A204.1 (cell line): ENCODE results near the gene LDLR.
"Not testable (repeated sequence)": the region's sequence is repeated elsewhere in the genome, so short reads cannot be mapped to it uniquely, and the experiment has no call there.

Experiments used
- FAIRE-seq: peaks from 2 replicates; lab custom pipeline; 2012; peaks lifted over from hg19 to GRCh38; lab: Jason Lieb, UNC

Gene LDLR

GRCh38 chr19:11174336-11174735, 85.1 kb downstream of the LDLR start:
- no peak for FAIRE-seq

DNA sequence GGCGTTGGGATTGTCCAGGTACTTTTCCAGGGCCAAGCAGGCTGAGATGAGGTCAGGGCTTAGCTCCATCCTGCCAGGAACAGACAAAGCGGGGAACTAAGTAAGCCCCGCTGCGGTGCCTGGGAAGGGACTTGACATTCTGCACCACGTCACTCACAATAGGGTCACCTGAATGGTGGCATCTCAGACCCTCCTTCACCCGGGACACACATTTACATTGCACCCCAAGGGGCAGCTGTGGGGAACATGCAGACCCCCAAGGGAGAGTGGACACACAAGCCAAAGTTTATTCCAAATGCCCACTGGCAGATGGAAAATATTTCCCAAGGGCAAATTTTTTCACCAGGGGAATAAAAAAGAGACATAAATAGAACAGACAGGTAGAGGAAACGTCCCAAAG, 86.7 kb downstream of the LDLR start:
- FAIRE-seq, result no peak

- no peak for FAIRE-seq
Observed at GRCh38 chr19:11176466-11177193, 87.4 kb downstream of the LDLR start.

DNA sequence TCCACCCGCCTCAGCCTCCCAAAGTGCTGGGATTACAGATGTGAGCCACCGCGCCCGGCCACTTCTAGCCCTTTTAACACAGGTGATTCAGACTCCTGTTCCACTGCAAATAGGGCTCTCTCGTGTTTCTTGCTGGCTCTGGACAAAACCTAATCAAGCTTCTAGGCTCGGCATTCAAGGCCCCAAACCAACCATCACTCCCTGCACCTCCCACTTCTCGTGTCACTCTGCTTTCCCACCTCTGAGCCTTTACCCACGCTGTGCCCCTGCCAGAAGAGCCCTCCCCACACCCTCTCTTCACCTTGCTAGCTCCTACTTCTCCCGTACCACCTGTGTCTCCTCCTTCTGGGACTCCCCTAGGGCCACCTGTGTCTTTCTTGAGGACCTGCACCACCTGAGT, 88.3 kb downstream of the LDLR start:
- FAIRE-seq, result no peak

- not testable (repeated sequence) for FAIRE-seq
Observed at GRCh38 chr19:11179145-11179465, 89.8 kb downstream of the LDLR start.

DNA sequence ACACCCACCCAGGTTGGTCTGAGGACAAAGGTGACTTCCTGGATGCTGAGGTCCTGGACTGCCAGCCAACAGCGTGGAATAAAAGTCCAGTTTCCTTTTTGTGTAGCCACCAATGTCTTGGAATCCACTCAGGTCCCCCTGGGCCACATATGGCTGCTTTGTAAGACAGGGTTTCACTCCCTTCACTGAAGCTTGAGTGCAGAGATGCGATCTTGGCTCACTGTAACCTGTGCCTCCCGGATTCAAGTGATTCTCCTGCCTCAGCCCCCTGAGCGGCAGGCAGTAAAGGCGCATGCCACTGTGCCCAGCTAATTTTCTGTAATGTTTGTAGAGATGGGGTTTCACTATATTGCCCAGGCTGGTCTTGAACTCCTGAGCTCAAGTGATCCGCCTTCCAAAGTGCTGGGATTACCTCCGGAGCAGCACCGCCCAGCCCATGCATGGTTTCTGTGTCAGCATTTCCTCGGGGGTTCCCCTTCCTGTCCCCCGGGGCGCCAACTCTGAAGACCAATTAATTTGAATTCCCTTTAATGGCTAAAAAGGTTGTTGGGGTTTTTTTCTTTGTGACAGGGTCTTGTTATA, 90.5 kb downstream of the LDLR start:
- FAIRE-seq, result no peak

- FAIRE-seq, result no peak
Observed at GRCh38 chr19:11180346-11180745, 91.1 kb downstream of the LDLR start.

DNA sequence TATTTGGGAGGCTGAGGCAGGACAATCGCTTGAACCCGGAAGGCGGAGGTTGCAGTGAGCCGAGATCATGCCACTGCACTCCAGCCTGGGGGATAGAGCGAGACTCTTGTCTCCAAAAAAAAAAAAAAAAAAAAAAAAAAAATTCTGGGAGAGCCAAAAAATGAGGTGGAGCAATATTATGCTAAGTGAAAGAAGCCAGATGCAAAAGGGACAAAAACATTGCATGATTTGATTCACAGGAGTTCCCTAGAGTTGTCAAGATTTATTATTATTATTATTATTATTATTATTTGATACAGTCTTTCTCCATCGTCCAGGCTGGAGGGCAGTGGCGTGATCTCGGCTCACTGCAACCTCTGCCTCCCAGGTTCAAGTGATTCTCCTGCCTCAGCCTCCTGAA, 91.7 kb downstream of the LDLR start:
- FAIRE-seq, result not testable (repeated sequence)

DNA sequence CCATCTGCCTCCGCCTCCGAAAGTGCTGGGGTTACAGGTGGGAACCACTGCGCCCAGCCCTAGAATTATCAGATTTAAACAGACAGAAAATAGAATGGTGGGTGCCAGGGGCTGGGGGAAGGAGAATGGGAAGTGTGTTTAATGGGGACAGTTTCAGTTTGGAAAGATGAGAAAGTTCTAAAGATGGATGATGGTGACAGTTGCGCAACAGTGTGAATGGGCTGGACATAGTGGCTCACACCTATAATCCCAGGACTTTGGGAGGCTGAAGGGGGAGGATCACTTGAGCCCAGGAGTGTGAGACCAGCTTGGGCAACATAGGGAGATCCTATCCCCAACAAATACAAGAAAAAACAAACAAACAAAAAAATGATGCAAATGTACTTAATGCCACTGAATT, 92.2 kb downstream of the LDLR start:
- FAIRE-seq, result no peak
